ENCODE results near the gene C1S.

C1S gene

GRCh38 chr12:7107636-7108002, 47.1 kb downstream of the C1S start:
- no peak for DNase-seq

- peak; percentile 53 for DNase-seq
Measured at GRCh38 chr12:7108003-7108795, 47.7 kb downstream of the C1S start.

GRCh38 chr12:7108796-7109571, 48.5 kb downstream of the C1S start, which contains the start of gene C1RL:
C1RL (minus strand) TSS chr12:7109214; CDS start chr12:7109180, 34 bp downstream.
- peak; percentile 68 for DNase-seq

- DNase-seq, result no peak
Measured at GRCh38 chr12:7109572-7109920, 49.0 kb downstream of the C1S start.

DNA sequence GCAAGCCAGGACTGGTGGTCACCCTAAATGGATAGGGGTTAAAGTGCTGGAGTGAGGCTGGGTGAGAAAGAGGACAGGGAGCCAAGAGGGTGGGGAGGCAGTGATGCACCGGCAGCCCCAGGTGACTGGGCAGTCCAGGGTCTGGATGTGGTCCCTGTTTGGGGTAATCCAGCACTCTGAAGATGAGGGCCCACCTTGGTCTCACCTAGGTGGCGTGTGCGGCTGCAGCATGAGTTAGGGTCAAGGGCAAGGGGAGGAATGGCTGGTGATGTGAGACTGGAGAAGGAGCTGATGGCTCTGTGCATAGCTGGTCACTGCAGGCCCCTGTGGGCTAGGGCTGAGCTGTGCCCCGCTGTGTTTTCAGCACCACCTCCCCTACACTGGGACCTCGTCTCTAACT, 50.1 kb downstream of the C1S start:
- no peak for DNase-seq

DNA sequence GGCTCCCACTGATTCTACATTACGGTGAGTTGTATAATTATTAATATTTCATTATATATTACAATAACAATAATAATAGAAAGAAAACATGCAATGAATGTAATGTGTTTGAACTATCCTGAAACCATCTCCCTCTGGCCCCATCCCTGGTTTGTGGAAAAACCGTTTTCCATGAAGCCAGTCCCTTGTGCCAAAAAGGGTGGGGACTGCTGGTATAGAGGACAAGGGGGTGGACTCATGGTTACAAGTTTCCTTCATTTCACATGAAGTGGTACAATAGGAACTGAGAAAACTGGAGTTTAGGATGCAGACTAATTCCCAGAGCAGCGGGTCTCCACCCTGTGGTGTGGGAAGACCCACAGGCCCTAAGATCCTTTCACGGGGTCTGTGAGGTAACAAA, 51.5 kb downstream of the C1S start:
- DNase-seq, result no peak

- peak; percentile 37 for DNase-seq
Measured at GRCh38 chr12:7113389-7113871, 52.9 kb downstream of the C1S start.

DNA sequence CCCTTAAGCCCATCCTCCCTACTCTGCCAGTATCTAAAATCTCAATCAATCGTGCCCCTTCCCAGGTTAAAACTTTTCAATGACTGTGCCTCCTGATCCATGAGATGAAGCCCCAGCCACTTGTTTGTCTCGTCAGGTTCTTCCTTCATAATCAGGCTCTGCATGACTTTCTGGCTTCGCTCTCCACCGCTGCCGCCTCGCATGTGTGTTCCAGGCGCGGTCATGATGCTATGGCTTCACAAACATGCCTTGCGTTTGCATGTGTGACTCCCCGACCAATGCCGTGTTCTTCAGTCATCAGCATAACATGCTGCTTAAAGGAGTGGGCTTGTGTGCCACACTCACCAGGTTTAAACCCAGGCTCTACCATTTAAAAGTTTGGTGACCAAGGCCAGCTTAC, 53.5 kb downstream of the C1S start:
- no peak for DNase-seq

GRCh38 chr12:7114851-7115250, 54.3 kb downstream of the C1S start:
- no peak for DNase-seq

- no peak for DNase-seq
Measured at GRCh38 chr12:7116196-7116595, 55.7 kb downstream of the C1S start.

DNA sequence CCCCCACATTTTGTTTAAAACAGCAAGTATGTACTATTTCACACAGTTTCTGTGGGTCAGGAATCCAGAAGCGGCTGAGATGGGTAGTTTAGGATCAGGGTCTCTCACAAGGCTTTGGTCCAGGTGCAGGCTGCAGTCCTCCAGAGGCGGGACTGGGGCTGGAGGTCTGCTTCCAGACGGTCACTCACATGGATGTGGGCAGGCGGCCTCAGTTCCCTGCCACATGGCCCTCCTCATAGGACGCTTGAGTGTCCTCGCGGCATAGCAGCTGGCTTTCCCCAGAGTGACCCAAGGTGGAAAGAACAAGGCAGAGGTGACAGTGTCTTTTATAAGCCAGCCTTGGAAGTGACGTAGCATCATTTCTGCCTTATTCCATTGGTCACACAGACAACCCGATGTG, 56.4 kb downstream of the C1S start:
- no peak for DNase-seq

GRCh38 chr12:7117670-7118069, 57.2 kb downstream of the C1S start:
- DNase-seq, result no peak

DNA sequence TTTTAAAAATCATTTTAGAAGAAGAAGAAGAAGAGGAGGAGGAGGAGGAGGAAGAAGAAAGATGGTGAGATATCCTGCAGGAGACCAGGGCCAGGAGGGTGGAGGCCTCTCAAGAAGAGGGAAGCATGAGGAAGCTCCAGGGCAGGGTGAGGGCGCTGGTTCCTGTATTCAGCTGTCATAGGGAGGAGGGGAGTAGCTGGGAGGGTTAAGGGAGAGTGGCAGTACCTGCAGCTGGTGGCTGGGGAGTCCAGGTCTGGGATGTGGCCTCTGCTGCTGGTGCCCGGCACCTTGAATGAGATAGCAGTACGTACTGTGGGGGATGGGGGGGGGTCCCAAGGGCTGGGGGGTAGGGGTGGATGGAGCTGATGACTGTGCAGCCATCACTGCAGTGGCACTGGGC, 58.4 kb downstream of the C1S start:
- no peak for DNase-seq

- DNase-seq, result no peak
Measured at GRCh38 chr12:7120166-7120565, 59.6 kb downstream of the C1S start.

All from NCI-H2107 (cell line).